Trophoblast cell (in vitro differentiated cells and primary cell): ENCODE measurements around the gene CENPV. TPM values are rescaled to one million over a fixed set of nuclear protein-coding genes. Genes with fewer than 3 reads are reported as not detected.
"Not testable (repeated sequence)": the region's sequence is repeated elsewhere in the genome, so short reads cannot be mapped to it uniquely, and the experiment has no call there.

Experiments
- DNase-seq, 2 donors: peaks; one replicate each; pipeline ENCODE4 v3.0.0-alpha.2; 2016
- H2AFZ ChIP-seq: 2 replicates; pipeline ENCODE4 v1.6.1; 2013; ENCODE audit warnings: low read length, moderate library complexity, mild to moderate bottlenecking; ENCODE audit not compliant: insufficient read depth, poor library complexity
- H2AK5ac ChIP-seq: 2 replicates; pipeline ENCODE4 v1.6.1; 2013; ENCODE audit warnings: mild to moderate bottlenecking, low read length
- H2BK120ac ChIP-seq: 2 replicates; pipeline ENCODE4 v1.6.1; 2013; ENCODE audit warnings: low read length, mild to moderate bottlenecking, moderate library complexity; ENCODE audit not compliant: insufficient read depth, poor library complexity
- H2BK12ac ChIP-seq: 2 replicates; pipeline ENCODE4 v1.6.1; 2013; ENCODE audit warnings: mild to moderate bottlenecking, low read length, moderate library complexity
- H2BK5ac ChIP-seq: 2 replicates; pipeline ENCODE4 v1.6.1; 2013; ENCODE audit warnings: low read length, low read depth, moderate library complexity, mild to moderate bottlenecking; ENCODE audit not compliant: poor library complexity
- H3K14ac ChIP-seq: 2 replicates; pipeline ENCODE4 v1.6.1; 2013; ENCODE audit warnings: mild to moderate bottlenecking, low read length
- H3K18ac ChIP-seq: 2 replicates; pipeline ENCODE4 v1.6.1; 2013; ENCODE audit warnings: mild to moderate bottlenecking, low read length
- H3K23ac ChIP-seq: 2 replicates; pipeline ENCODE4 v1.6.1; 2013; ENCODE audit warnings: low read length
- H3K27ac ChIP-seq: 2 replicates; pipeline ENCODE4 v1.5.1; 2013; ENCODE audit warnings: low read depth, mild to moderate bottlenecking, inconsistent platforms, low read length, moderate library complexity
- H3K27me3 ChIP-seq: 2 replicates; pipeline ENCODE4 v1.6.1; 2013; ENCODE audit warnings: inconsistent platforms, mild to moderate bottlenecking, low read length, moderate library complexity; ENCODE audit not compliant: insufficient read depth
- H3K36me3 ChIP-seq, 2 experiments: 1 replicate in 1 of 2; 2 replicates in 1 of 2; pipeline ENCODE4 v1.6.1; 2013; ENCODE audit warnings: low read length in 2 of 2, mild to moderate bottlenecking in 2 of 2, moderate library complexity in 1 of 2; ENCODE audit not compliant: insufficient read depth in 2 of 2, control insufficient read depth in 1 of 2
- H3K4ac ChIP-seq: 2 replicates; pipeline ENCODE4 v1.6.1; 2013; ENCODE audit warnings: low read depth, mild to moderate bottlenecking, low read length, moderate library complexity
- H3K4me1 ChIP-seq, 2 experiments: 1 replicate in 1 of 2; 2 replicates in 1 of 2; pipeline ENCODE4 v1.6.1; 2013; ENCODE audit warnings: low read length in 2 of 2, mild to moderate bottlenecking in 2 of 2, moderate library complexity in 1 of 2; ENCODE audit not compliant: insufficient read depth in 2 of 2, control insufficient read depth in 1 of 2
- H3K4me2 ChIP-seq: 2 replicates; pipeline ENCODE4 v1.6.1; 2013; ENCODE audit warnings: inconsistent platforms, mild to moderate bottlenecking, low read length, moderate library complexity
- H3K4me3 ChIP-seq: 2 replicates; pipeline ENCODE4 v1.5.1; 2013; ENCODE audit warnings: mild to moderate bottlenecking, low read depth, low read length, inconsistent platforms
- H3K79me1 ChIP-seq: one replicate; pipeline ENCODE4 v1.6.1; 2013; ENCODE audit warnings: low read length
- H3K79me2 ChIP-seq: 2 replicates; pipeline ENCODE4 v1.6.1; 2013; ENCODE audit warnings: low read length, mild to moderate bottlenecking; ENCODE audit not compliant: control insufficient read depth, insufficient read depth, poor library complexity
- H3K9ac ChIP-seq: 2 replicates; pipeline ENCODE4 v1.6.1; 2013; ENCODE audit warnings: mild to moderate bottlenecking, low read length
- H3K9me3 ChIP-seq: 2 replicates; pipeline ENCODE4 v1.6.1; 2013; ENCODE audit warnings: low read depth, mild to moderate bottlenecking, control low read depth, inconsistent platforms, low read length; ENCODE audit not compliant: insufficient read depth
- H4K12ac ChIP-seq: 2 replicates; pipeline ENCODE4 v1.6.1; 2013; ENCODE audit warnings: low read depth, mild to moderate bottlenecking, low read length, moderate library complexity
- H4K8ac ChIP-seq: 2 replicates; pipeline ENCODE4 v1.6.1; 2013; ENCODE audit warnings: low read depth, mild to moderate bottlenecking, low read length, moderate library complexity
- H4K91ac ChIP-seq: one replicate; pipeline ENCODE4 v1.6.1; 2013; ENCODE audit warnings: low read depth, mild to moderate bottlenecking, low read length, moderate library complexity
- WGBS: extraction: QIAGEN DNeasy Blood & Tissue Kit; methylation state at CpG from one replicate; pipeline ENCODE4 v1.1.7; 2013; ENCODE audit warnings: missing lambda C conversion rate; ENCODE audit not compliant: insufficient read length, insufficient coverage; ENCODE audit errors: extremely low coverage; 5-methylcytosine and 5-hydroxymethylcytosine counted together
- polyA plus RNA-seq: library from polyadenylated mRNA; stranded (reverse); fragments of 200-250 nt; gene quantifications from 2 replicates; pipeline ENCODE4 v1.2.3, GENCODE V29; 2013

Gene CENPV
- polyA plus RNA-seq, result 14.4 and 14.8 TPM in 2 replicates

DNA sequence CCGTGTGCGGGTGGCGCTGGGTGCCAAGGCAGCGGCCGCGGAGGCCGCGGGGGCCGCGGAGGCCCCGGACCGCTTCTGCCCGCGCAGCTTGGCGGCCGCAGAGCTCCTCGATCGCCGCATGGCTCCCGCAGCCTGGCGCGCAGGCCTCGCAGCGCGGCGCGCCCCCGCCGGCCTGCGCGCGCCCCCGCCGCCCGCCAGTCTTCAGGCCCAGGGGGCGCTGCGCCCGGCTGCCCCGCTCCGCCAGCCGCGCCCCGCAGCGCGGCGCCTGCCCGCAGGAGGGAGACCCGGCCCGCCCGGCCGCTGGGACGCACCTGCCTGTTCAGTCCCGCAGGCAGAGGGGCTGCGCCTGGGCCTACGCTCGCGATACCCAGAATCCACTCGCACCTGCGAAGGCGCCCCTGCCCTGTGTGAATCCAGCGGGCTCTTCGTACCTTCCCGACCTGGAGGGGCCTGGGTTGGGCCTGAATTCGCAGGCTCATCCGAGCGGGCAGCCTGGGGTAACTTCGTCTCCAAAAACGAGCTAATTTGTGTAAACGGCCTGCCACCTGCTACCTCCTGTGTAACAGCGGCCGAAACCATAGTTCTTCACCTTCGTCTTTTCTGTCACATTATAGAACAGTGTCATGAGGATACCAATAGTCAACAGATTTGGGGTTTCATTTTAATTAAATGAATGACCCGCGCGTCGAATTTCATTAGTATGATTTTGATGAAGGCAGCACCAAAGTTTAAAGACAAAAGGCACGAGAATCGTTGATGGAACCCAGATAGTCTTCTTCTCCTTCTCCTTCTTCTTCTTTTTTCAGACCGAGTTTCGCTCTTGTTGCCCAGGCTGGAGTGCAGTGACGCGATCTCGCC is at the start of gene CENPV:
Gene CENPV (minus strand): TSS at position 153 of the 858 bp plus-strand sequence. CDS start 33 bp downstream, at position 120.
- H4K12ac ChIP-seq, result peak within 1 kb of the TSS; percentile 40
- H2AK5ac ChIP-seq, result no peak within 1 kb of the TSS
- no peak within 1 kb of the TSS for H2BK5ac ChIP-seq
- H3K9ac ChIP-seq, result no peak within 1 kb of the TSS
- no peak within 1 kb of the TSS for H2BK120ac ChIP-seq
- no peak within 1 kb of the TSS for H3K23ac ChIP-seq
- H3K4me1 ChIP-seq, result peaks cover 3 to 6% of the 10 kb centered on the region in 2 experiments
- no peak within 1 kb of the TSS for H3K4ac ChIP-seq
- peaks cover 13% of the 10 kb centered on the region for H3K27me3 ChIP-seq
- peak within 1 kb of the TSS; percentile 86 for H3K4me2 ChIP-seq
- H3K36me3 ChIP-seq, result peaks cover 2 to 4% of the 10 kb centered on the region in 2 experiments
- peak within 1 kb of the TSS; percentile 34 for H3K14ac ChIP-seq
- no peaks in the 10 kb centered on the region for H3K9me3 ChIP-seq
- H3K27ac ChIP-seq, result no peak within 1 kb of the TSS
- peak in 1 of 2 donors; percentile 40 for DNase-seq
- peak within 1 kb of the TSS; percentile 52 for H4K91ac ChIP-seq
- no peak within 1 kb of the TSS for H2BK12ac ChIP-seq
- peak within 1 kb of the TSS; percentile 72 for H3K4me3 ChIP-seq
- peaks cover 4% of the 10 kb centered on the region for H3K79me1 ChIP-seq
- no CpG with 5 or more reads among the region's 83 CpGs for WGBS
- H4K8ac ChIP-seq, result peak within 1 kb of the TSS; percentile 69
- H2AFZ ChIP-seq, result peak within 1 kb of the TSS; percentile 91
- no peaks in the 10 kb centered on the region for H3K79me2 ChIP-seq
- H3K18ac ChIP-seq, result peak within 1 kb of the TSS; percentile 71

DNA sequence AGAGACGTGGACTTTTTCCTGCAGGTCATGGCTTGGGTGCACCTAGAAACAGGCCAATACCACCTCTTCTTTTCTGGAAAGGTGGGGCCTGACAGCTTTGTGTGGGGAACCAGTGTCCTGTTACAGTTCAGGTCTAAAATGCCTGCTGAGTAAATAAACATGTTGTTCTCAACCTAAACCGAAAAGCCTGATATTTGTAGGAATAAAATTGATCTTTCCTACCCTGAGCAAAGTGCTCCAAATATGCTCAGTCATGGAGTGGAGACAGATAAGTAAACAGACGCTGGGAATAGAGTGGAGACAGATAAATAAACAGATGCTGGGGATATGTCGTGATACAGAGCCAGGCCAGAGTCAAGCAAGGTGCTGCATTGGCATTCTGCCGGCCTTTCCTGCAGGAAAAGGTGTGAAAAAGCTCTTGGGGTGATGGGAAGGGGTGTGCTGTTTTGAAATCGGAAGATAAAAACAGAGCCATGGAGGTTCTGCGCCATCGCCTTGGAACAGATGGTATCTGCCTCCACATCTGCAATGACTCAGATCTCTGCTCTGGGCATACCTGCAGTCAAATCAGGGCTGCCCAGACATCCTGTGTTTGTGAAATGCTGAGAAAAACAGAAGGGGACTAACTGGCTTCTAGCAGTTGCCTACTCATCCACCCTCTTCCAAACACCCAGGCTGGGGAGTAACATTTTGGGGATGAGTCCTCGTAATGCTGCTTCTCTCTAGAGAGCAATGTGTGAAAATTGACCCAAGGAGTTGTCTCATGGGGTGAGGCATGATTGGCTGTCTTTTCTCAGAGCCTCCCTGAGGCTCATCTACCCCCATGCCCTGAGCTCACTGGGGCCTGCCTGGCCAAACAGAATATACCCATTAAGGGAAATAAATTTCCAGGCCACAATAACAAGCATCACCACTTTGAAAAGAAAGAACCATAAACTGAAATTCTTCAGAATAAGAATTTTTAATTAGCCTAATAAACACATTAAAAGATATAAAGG is 45.3 kb upstream of the CENPV start:
- peak overlapping the region; percentile 60 for H2BK5ac ChIP-seq
- no peak overlapping the region for H2AFZ ChIP-seq
- peaks cover 8 to 13% of the 10 kb centered on the region in 2 experiments for H3K4me1 ChIP-seq
- no peak overlapping the region for H3K14ac ChIP-seq
- H3K79me1 ChIP-seq, result peaks cover 2% of the 10 kb centered on the region
- H3K36me3 ChIP-seq, result no peaks in the 10 kb centered on the region
- peak overlapping the region; percentile 38 for H2BK120ac ChIP-seq
- H4K91ac ChIP-seq, result no peak overlapping the region
- no peaks in the 10 kb centered on the region for H3K27me3 ChIP-seq
- no peak overlapping the region for H4K12ac ChIP-seq
- peak overlapping the region; percentile 71 for H3K27ac ChIP-seq
- peak overlapping the region; percentile 53 for H3K4me2 ChIP-seq
- DNase-seq, result peak; percentile 74 to 84
- no peak overlapping the region for H3K9ac ChIP-seq
- H3K4me3 ChIP-seq, result no peak overlapping the region
- no CpG with 5 or more reads among the region's 9 CpGs for WGBS
- H3K4ac ChIP-seq, result no peak overlapping the region
- no peak overlapping the region for H3K23ac ChIP-seq
- no peak overlapping the region for H3K18ac ChIP-seq
- peaks cover 1% of the 10 kb centered on the region for H3K79me2 ChIP-seq
- no peak overlapping the region for H2AK5ac ChIP-seq
- H2BK12ac ChIP-seq, result no peak overlapping the region
- H3K9me3 ChIP-seq, result no peaks in the 10 kb centered on the region
- H4K8ac ChIP-seq, result no peak overlapping the region

DNA sequence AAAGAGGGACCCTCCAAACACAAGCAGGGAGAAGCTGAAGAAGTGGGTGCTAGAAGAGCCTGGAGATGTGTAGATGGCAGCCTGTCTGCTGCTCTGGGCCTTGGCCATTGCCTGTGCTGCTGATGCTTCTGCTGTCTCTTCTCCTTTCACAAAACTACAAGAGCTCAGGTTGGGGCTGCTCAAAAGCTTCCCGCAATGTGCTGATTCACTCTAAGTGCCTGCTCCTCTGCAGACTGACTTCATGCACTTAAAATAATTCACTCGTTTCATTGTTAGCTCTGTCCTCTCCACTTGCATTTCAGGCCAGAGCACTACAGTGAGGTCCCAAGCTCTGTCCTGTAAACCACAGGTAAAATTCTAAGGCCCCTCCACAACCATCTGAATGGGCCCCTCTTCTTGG is 43.4 kb upstream of the CENPV start:
- Histone ChIP-seq H2BK5ac (peak overlapping the region; percentile 59), H3K4me1 (peaks cover 8 to 13% of the 10 kb centered on the region in 2 experiments), H4K91ac (peak overlapping the region; percentile 11)
- H2BK12ac ChIP-seq, H3K79me1 ChIP-seq, H3K4ac ChIP-seq, H3K79me2 ChIP-seq, DNase-seq, H2BK120ac ChIP-seq, H4K12ac ChIP-seq, H3K9me3 ChIP-seq, H3K27me3 ChIP-seq, H3K14ac ChIP-seq, H3K36me3 ChIP-seq, H3K23ac ChIP-seq, H3K18ac ChIP-seq, H3K27ac ChIP-seq, H2AFZ ChIP-seq, H3K4me3 ChIP-seq, H3K4me2 ChIP-seq, H3K9ac ChIP-seq, H2AK5ac ChIP-seq, H4K8ac ChIP-seq: not testable (repeated sequence)
- no CpG with 5 or more reads among the region's 2 CpGs for WGBS

- not testable (repeated sequence) for H2AK5ac ChIP-seq, H3K4me3 ChIP-seq, H3K9ac ChIP-seq, H3K4me2 ChIP-seq, H2BK120ac ChIP-seq, H3K9me3 ChIP-seq, H4K12ac ChIP-seq, H2BK12ac ChIP-seq, H4K8ac ChIP-seq, DNase-seq, H3K27ac ChIP-seq, H2BK5ac ChIP-seq, H3K27me3 ChIP-seq, H3K79me1 ChIP-seq, H3K36me3 ChIP-seq, H4K91ac ChIP-seq, H3K79me2 ChIP-seq, H3K18ac ChIP-seq, H3K4ac ChIP-seq, H2AFZ ChIP-seq, H3K23ac ChIP-seq
- H3K4me1 ChIP-seq, result peaks cover 8 to 13% of the 10 kb centered on the region in 2 experiments
- no CpG with 5 or more reads among the region's 4 CpGs for WGBS
- peak overlapping the region; percentile 34 for H3K14ac ChIP-seq
These were observed 42.6 kb upstream of the CENPV start for GRCh38 chr17:16395887-16396286.
